GM12872 (cell line): ENCODE results near the gene HHATL.

Experiments
- CTCF ChIP-seq: IDR thresholded peaks from 3 replicates; pipeline ENCODE4 v1.5.1; 2011; ENCODE audit warnings: low read depth, mild to moderate bottlenecking, low read length, moderate library complexity; ENCODE audit not compliant: insufficient read depth

The HHATL gene, protein sequence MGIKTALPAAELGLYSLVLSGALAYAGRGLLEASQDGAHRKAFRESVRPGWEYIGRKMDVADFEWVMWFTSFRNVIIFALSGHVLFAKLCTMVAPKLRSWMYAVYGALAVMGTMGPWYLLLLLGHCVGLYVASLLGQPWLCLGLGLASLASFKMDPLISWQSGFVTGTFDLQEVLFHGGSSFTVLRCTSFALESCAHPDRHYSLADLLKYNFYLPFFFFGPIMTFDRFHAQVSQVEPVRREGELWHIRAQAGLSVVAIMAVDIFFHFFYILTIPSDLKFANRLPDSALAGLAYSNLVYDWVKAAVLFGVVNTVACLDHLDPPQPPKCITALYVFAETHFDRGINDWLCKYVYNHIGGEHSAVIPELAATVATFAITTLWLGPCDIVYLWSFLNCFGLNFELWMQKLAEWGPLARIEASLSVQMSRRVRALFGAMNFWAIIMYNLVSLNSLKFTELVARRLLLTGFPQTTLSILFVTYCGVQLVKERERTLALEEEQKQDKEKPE

GRCh38 chr3:42702066-42702951 lies at the start of gene HHATL:
HHATL (minus strand) TSS chr3:42702798; CDS start chr3:42700826, 1,972 bp downstream.
- TF ChIP-seq CTCF: no peak

DNA sequence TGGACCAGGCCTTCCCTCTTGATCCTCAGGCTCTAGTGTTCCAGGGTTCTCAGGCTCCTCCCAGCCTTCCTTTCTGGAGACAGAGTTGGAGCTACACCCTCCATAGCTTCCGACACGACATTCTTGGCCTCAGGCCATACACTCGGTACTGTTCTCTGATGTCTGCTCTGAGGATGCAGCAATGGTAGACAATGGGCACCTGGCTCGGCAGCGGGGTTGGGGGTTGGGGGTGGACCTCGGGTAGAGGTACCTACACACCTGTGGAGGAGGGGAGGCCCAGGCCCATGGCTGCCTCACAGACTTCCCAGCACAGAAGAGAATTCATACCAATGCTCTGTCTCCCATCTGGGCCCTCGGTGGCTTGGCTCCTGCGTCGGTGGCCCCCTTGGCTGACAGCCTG lies 49.0 kb upstream of the HHATL start:
- TF ChIP-seq CTCF: no peak

DNA sequence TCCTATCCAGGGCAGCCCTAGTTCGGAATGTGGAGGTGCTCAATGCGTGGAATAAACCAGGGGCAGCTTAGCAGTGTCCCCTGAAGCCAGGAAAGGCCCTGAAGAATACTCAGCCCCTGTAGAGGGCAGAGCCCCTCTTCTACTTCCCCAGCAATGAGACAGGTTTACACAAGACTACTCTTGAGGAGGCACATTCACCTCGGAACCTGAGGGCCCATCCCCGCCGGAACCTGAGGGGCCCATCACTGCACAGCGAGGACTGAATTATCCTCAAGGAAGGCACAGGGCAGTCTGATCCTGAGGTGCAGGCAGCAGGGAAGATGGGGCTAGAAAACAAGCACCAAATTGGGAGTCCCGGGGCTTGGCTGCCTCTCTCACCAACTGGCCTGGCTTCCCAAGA lies 48.2 kb upstream of the HHATL start:
- TF ChIP-seq CTCF: no peak

GRCh38 chr3:42749753-42750231 lies 47.2 kb upstream of the HHATL start:
- TF ChIP-seq CTCF: peak; percentile 58

GRCh38 chr3:42749025-42749752 lies 46.6 kb upstream of the HHATL start:
- no peak for TF ChIP-seq CTCF

DNA sequence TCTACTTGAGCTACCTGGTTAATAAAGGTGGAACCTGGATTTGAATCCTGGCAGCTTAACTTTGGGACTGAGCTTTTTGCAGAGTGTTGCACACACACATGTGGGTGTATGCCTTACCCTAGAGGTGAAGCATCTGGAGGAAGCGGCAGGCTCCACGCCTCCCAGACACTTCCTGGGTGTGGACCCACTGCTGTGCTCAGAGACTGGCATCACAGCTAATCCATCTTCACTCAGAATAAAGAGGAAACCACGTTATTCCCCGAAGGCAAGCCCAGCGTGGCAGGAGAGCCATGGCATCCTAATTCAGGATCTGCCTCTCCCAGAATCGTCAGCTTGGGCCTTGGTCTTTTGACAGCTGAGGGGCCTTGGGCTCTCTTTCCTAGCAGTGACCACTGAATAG lies 45.0 kb upstream of the HHATL start:
- TF ChIP-seq CTCF: no peak
